Cerebellar cortex (tissue), 1 donor: ENCODE results near the gene WNK1.
"Not testable (repeated sequence)": the region's sequence is repeated elsewhere in the genome, so short reads cannot be mapped to it uniquely, and the experiment has no call there.

ENCODE experiments used
- DNase-seq: peaks from one replicate; pipeline ENCODE4 v3.0.0-alpha.2; 2015; ENCODE audit warnings: low spot score

Gene WNK1

DNA sequence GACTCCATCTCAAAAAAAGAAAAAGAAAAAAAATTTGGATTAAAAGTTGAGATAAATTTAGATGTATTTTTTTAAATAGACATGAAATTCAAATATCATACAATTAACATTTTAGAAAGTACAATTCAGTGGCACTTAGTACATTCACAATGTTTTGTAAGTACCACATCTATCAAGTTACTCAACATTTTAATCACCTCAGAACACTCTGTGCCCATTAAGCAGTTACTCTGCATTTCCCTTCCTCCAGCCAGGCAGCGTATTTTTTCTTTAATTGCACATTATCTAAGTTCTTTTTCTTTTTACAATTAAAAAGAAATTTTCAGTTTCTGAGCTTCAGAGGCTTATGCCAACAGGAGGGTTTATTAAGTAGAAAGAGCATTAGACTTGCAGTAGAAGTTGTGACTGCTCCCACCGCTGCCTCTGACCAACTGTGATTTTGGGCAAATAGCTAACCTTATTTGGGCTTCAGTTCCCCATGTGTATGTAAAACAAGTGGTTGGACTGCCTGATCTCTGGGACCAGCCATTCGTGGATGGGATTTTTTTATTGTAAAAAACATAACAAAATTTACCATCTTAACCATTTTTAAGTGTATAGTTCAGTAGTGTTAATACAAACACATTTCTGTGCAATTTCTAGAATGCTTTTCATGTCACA, 65.7 kb downstream of the WNK1 start:
- DNase-seq = no peak

DNA sequence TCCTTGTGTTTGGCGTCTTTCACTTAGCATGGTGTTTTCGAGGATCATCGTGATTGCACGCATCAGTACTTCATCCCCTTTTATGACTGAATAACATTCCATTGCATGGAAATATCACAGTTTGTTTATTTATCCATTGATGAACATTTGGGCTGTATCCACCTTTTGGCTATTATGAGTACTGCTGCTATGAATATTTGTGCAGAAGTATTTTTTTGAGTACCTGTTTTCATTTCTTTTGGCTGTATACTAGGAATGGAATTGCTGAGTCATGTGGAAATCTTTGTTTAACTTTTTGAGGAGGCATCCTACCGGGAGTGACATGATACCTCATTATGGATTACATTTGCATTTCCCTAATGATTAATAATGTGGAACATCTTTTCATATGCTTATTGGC, 66.4 kb downstream of the WNK1 start:
- no peak for DNase-seq

DNA sequence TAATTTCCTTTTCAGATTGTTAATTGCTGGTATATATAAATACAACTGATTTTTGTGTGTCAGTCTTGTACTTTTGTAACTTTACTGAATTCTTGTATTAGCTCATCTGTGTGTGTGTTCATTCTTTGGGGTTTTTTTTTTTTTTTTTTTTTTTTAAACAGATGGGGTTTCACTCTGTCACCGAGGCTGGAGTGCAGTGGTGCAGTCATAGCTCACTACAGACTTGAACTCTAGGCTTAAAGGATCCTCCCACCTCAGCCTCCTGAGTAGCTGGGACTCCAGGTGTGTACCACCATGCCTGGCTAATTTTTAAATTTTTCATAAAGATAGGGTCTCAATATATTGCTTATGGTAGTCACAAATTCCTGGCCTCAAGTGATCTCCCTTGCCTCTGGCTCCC, 68.0 kb downstream of the WNK1 start:
- no peak for DNase-seq

DNA sequence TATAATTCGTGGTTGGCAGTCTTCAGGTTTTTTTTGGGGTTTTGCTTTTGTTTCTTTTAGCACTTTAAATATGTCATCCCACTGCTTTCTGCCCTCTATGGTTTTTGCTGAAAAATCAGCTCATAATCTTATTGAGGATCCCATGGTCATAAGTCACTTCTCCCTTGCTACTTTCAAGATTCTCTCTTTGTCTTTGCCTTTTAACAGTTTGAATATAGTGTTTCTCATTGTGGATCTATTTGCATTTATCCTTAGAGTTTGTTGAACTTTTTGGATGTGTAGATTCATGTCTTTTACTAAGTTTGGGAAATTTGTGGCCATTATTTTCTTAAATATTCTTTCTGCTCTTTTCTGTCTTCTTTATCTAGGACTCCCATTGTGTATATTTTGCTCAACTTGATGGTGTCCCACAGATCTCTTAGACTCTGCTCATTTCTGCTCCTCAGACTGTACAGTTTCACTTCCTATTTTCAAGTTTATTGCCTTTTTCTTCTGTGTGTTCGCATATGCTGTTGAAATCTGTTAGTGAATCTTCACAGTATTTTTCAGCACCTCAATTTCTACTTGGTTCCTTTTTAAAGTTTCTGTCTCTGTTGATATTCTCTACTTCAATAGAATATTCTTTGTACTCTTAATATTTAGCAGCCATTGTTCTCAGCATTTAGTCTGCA, 70.8 kb downstream of the WNK1 start:
- no peak for DNase-seq

- no peak for DNase-seq
Measured at GRCh38 chr12:826331-826730, 74.0 kb downstream of the WNK1 start.

DNA sequence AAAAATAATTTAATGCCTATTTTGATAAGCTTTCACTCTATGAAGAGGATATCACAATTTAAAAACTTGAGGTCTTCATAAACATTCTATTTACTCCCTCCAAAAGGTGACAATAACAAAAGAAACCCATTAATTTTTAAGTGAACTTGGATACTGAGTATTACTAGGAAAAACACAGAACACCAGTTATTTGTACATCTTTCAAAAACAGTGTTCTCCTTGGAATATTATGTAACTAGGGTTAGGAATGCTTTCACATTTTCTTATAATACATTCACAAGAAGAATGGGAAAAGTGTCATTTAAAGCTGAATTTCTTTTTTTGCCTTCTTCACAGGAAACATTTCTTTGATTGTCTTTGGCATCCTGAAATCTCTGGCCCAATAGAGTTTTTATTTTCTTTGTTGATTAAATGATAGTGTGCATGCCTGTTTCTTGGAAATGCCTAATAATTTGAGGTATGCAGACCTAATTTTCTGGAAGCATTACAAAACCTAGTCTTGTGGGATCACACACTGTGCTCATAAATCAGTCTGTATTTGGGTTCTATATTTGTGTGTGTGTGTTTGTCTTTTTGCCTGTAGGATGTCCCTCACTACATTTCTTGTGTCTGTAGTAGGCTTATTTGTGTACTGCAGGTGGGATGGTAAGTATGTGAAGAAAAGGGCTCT, 76.5 kb downstream of the WNK1 start:
- DNase-seq = no peak

GRCh38 chr12:830111-830867, 77.9 kb downstream of the WNK1 start:
- no peak for DNase-seq

DNA sequence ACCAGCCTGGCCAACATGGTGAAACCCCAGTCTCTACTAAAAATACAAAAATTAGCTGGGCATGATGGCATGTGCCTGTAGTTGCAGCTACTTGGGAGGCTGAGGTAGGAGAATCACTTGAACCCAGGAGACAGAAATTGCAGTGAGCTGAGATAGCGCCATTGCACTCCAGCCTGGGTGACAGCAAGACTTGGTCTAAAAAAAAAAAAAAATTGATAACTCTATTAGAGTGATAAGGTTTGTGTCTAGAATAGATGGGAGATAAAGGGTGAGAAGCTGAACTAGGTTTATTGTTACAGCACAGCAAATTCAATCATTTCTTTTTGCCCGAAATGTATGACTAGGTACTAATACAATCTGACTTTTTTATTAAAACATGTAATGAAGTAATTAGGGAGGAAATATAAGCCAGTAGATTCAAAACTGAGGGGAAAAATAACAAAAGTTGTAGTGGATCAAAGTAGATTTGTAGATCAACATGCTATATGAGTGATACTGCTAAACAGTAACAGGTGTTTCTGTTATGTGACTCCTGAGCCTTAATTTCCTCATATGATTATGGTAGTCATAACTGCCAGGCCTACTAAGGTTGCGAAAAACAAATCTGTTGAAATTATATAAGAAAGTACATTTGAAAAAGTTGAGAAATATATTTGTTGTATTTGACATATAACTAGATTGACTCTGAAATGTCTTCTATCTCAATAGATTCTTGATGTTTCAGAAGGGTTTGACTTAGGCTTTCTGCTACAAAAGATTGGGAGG, 83.6 kb downstream of the WNK1 start:
- DNase-seq = no peak

DNA sequence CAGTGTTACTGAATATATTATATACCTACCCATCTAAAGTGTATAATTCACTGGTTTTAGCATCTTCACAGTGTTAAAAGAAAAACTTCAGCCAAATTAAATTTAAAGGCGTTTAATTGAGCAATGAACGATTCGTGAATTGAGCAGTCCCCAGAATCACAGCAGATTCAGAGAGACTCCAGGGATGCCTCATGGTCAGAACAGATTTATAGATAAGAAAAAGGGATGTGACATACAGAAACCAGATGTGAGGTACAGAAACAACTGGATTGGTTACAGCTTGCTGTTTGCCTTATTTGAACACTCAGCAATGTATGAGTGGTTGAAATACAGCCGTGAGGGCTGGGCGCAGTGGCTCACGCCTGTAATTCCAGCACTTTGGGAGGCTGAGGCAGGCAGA, 84.6 kb downstream of the WNK1 start:
- DNase-seq = no peak

- DNase-seq = no peak
Measured at GRCh38 chr12:837548-837947, 85.2 kb downstream of the WNK1 start.

DNA sequence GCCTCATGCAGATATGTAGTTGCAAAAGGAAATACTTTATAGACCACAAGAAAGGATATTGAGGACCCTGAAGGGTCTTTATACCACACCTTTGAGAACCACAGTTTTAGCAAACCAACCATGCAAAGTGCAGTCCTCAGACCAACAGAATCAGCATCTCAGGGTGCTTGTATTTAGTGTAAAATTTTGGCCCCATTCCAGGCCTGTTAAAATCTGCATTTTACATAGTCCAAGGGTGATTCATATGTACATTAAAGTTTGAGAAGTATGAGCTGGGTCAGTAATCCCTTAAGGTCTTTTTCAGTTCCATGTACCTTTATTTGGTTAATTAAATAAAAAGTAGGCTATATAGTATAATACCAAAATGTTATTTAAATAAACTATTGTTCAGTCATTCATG, 91.2 kb downstream of the WNK1 start:
- no peak for DNase-seq

GRCh38 chr12:846421-846820, 94.0 kb downstream of the WNK1 start:
- no peak for DNase-seq

- no peak for DNase-seq
Measured at GRCh38 chr12:848173-848865, 95.9 kb downstream of the WNK1 start.

DNA sequence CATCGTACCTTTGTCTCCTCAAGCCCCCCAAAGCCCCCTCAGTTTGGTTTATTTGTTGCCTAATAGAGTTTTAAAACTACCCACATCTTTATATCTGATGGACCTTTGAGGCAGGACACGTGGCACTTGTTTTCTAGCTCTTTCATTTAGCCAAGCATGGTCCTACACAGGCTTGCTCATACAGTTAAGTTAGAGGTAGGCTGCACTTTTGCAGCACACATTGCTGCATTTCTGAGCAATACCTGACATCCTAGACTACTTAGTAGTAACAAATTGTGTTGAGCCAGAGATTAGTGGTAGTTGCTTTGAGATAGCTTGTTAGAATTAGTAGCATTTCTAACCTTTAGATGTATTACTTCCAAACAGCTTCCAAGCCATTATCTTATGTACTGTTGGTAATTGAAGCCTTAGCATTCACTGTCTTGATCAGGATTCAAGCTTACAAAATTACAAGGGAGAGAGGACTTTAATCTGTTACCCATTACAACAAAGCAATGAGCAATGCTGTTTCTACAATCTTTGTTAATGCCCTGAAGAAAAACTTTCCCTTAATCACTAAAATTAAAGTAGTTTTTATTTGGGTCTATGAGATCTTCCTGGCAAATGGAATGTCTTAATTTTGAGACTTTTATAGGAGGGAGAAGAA, 96.6 kb downstream of the WNK1 start:
- no peak for DNase-seq

- DNase-seq = not testable (repeated sequence)
Measured at GRCh38 chr12:849733-850437, 97.5 kb downstream of the WNK1 start.

GRCh38 chr12:851343-851742, 99.0 kb downstream of the WNK1 start:
- no peak for DNase-seq

- DNase-seq = no peak
Measured at GRCh38 chr12:851913-852312, 99.5 kb downstream of the WNK1 start.

DNA sequence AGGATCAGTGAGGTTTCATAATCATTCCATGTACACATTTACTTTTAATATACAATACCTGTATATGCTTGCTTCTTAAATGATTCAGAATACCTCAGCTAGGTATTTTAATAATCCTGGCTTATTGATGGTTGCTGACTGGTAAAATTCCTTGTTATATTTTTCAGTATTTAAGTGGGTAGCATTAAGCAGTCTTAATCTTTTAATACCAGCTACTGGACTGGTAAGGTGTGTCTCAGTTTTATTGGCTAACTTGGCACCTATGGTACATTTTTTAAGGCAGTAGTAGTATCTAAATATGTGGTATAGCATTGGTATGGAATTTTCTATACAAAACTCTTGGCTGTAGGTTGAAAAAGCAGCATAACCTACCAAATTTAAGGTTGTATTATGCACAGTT, 100.5 kb downstream of the WNK1 start:
- DNase-seq = no peak

GRCh38 chr12:857611-858010, 105.2 kb downstream of the WNK1 start:
- no peak for DNase-seq

DNA sequence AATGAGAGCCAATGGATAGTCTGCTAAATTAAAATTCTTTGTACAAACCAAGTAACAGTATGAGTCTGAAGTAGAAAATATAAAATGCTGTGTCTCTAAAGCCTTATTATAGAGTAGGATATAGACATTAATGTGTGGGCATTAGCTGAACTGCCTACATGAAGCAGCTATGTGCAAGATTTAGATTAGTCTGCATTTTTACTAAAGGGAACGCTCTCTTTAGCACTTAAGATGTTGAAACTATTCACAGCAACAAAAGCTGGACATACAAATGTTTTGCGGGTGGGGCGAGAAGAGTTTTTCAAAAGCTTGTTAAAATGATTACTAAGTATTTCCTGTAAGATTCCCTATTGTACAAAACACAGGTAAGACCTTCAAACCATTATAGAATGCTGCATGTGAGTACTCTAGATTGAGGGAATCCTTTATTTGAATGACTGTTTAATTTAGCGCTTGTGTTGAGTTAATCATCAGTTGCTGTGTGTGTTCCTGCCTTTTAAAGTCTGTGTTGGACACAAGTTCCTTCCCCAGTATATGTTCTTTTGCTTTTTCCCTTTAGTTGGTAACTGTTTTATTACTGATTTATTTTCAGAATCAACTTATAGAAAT, 110.0 kb downstream of the WNK1 start:
- DNase-seq = no peak
